Activated T-helper 1 cell treated with Interleukin-2 at 50 U/mL for 16 hours (primary cell): Measurements from ENCODE around the gene RPS16.
A peak's percentile ranks its signal among the peaks of the same experiment; 100 is the strongest.

Experiments used
- DNase-seq: peaks from one replicate; pipeline ENCODE4 v3.0.0-alpha.2; 2020; ENCODE audit warnings: low read depth

RPS16 gene

DNA sequence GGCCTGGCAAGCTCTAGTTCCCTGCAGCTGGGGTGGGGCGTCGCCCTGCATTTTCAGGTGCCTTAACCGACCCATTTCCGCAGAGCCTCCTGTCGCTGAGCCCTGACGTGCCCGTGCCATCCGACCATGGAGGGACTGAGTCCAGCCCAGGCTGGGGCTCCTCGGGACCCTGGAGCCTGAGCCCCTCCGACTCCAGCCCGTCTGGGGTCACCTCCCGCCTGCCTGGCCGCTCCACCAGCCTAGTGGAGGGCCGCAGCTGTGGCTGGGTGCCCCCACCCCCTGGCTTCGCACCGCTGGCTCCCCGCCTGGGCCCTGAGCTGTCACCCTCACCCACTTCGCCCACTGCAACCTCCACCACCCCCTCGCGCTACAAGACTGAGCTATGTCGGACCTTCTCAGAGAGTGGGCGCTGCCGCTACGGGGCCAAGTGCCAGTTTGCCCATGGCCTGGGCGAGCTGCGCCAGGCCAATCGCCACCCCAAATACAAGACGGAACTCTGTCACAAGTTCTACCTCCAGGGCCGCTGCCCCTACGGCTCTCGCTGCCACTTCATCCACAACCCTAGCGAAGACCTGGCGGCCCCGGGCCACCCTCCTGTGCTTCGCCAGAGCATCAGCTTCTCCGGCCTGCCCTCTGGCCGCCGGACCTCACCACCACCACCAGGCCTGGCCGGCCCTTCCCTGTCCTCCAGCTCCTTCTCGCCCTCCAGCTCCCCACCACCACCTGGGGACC, 27.9 kb downstream of the RPS16 start:
- DNase-seq: peak; percentile 73

DNA sequence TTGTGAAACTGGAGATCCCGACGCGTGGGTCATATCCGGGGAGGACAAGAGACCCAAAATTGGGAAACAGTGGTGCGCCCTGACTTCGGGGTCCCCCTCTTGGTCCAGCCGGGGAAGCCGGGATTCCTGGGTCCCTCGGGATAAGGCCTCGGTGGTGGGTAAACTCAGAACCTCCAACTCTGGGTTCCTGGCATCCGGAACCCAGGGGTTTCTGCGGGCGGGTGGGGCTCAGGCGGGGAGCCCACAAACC, 28.4 kb downstream of the RPS16 start:
- DNase-seq: no peak

GRCh38 chr19:39406656-39407409, 28.9 kb downstream of the RPS16 start, which contains the start of gene ZFP36:
Gene ZFP36 (plus strand): TSS chr19:39406847. CDS start chr19:39406905, 58 bp downstream.
- DNase-seq: peak; percentile 83

- DNase-seq: peak; percentile 77
Measured at GRCh38 chr19:39405958-39406655, 29.6 kb downstream of the RPS16 start.

- DNase-seq: no peak
Measured at GRCh38 chr19:39405261-39405957, 30.3 kb downstream of the RPS16 start.

DNA sequence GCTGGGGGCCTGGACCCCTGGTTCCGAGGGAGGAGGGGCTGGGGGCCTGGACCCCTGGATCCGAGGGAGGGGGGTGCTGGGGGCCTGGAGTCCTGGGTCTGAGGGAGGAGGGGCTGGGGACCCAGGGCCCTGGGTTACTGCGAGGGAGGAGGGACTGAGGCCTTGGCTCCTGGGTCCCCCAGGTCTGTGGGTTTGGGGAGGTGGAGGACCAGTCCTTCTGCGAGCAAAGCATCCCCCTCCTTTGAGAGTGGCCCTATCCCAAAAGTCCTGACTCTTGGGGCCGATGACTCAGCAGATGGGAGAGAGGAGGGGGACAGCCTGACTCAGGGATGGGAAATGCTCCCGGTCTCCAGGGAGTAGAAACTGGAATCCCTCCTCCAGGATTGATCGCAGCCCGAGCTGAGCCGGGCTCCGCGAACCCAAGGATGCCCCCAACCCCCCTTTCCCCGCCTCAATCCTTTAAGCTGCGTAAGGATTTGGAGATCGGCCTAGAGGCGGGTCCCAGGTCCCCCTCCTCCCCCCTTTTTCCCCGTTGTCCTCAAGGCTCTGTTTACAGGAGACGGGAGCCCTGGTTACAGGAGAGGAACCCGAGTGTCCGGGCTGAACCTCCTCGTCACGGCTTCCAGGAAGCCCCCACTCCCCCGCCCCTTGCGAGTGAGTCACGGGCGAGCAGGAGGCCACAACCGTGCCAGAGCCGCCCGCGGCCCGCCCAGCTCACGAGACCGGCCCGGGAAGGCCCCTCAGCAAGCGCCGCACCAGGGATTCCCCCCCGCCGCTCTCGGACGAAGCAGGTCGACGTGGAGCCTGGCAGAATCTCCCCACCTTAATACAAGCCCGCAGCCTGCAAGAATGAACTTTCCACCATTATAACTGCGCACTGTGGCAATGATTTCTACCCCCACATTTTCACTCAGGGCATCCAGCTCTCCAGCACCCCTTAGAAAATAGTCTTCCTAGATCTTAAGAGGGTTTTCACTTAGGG, 32.1 kb downstream of the RPS16 start:
- DNase-seq: peak; percentile 94

GRCh38 chr19:39402346-39403300, 33.1 kb downstream of the RPS16 start:
- peak; percentile 79 for DNase-seq

- peak; percentile 77 for DNase-seq
Measured at GRCh38 chr19:39401549-39402345, 34.0 kb downstream of the RPS16 start.

DNA sequence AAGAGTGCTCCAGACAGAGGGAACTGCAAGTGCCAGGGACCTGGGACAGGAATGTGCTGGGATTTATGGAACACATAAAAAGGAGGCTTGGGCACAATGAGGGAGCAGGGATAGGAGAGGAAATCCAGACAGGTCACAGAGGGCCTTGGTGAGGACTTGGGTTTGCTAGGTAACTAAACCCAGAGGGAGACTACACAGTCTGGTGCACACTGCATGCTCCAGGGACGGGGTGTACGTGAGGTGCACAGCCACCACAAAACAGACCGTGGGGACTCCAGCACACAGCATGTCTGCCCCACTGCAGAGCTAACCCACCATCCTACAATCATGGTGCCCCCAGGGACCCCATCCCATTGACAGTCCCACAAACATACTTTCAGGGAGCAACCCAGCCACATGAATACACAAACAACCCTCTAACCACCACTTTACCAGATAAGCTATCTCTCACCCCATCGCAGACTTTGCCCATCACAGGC, 34.6 kb downstream of the RPS16 start:
- DNase-seq: no peak

- DNase-seq: no peak
Measured at GRCh38 chr19:39400061-39400460, 35.7 kb downstream of the RPS16 start.

- no peak for DNase-seq
Measured at GRCh38 chr19:39399668-39400050, 36.1 kb downstream of the RPS16 start.

DNA sequence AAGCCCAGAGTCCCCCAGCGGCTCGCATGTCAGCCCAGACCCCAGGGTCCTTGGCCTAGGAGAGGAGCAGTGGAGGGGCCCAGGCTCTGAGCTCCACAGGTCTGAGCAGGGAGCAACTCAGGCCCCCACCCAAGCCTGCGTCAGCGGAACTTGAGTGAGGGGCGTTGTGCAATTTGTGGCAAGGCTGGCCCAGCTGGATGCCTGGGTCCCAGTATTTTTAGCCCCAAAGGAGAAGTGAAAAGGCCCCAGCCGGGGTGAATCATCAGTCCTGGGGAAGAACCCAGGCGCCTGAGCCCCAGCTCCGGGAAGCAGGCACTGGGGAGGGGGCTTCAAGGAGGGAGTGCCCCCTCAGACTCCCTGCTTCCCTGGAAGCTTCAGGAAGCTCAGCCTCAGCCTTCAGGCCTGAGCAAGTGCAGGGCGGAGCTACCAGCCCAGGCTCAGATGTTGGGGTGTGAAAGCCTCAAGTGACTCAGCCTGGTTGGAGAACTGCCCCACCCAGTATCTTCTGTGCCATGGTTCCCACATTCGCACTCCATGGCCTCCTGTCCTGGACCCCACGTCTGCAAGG, 37.4 kb downstream of the RPS16 start:
- DNase-seq: peak; percentile 49

DNA sequence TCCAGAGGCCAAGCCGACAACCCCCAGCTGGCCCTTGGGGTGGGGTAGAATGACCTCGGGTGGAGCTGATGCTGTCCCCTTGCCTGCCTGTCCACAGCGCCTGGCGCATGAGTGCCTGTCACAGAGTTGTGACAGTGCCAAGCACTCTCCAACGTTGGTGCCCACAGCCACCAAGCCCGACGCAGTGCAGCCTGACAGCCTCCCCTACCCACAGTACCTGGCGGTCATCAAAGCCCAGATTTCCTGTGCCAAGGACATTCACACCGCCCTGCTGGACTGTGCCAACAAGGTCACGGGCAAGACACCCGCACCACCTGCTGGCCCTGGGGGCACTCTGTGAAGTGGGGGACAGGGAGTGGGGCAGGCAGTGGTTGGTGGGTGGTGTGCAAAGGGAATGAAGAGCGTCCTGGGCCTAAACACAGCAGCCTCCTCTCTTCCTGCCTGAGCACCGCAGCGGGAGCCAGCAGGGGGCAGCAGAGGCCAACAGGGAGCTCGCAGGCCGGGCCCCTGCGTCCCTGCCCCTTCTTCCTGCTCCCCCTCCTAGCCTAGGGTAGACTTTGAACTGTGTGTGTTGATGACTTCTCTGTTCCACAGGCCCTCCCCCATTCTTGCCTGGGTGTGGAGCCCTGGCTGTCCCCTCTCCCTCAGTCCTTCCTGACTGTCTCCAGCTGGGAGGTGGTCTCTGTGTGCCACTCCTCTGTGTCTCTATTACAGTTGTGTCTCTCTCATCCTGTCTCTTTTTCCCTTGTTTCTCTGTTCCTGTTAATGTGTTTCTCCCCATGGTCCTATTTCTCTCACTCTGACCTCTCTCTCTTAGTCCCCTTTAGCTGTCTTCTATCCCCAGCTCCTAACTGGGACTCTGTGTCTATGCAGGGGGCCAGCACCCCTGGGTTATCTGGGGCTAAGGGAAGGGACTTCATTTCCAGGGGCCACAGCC, 38.1 kb downstream of the RPS16 start:
- peak; percentile 89 for DNase-seq

DNA sequence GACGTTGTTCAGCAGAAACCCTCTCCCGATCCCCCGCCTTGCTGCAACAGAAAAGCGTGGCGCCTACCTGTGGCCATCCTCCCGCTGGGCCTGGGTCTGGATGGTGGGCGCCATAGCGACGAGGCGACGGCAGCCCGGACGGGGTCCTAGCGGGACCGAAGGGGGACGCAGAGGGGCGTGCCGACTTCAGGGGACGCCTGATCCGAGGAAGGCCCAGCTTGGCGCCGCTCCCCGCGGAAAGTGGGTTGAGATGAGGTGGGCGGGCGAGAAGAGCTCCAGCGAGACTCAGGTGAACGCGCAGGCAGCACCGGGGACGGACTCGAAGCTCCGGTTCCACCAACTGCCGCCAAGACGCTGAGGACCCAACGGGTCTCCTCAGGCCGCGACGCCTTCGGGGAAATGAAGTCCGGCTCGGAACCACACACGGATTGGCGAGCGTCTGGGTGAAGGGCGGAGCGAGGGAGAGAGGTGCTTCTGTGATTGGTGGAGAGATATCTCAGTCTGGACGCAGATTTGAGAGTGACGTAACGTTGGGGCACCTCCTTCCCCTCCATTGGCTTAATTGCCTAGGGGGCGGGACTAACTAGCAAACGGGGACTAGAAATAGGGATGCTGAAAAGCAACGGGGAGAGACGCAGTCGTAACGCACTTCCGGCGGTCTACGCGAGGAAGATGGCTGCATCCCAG, 44.9 kb downstream of the RPS16 start, which contains the start of the genes MED29 and PAF1:
TSS of gene MED29 (plus strand) at position 628 of the 687 bp plus-strand sequence. CDS start at position 673, 45 bp downstream.
TSS of gene PAF1 (minus strand) at position 356 of the 687 bp plus-strand sequence. CDS start at position 114, 242 bp downstream.
- DNase-seq: peak; percentile 93

DNA sequence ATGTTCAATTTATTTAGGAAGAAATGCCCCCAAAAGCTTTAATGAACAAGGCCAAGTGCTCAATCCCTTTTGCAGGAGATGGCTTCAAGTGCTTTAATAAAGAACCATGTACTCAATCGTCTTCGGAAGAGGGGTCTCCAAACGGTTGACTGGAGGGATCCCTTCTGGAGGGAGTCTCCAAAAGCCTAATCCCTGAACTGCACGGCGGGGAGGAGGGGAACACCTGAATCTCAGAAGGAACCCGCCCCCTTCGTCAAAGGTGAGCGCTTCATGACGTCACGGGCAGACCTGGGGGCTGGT, 45.3 kb downstream of the RPS16 start:
- DNase-seq: no peak

DNA sequence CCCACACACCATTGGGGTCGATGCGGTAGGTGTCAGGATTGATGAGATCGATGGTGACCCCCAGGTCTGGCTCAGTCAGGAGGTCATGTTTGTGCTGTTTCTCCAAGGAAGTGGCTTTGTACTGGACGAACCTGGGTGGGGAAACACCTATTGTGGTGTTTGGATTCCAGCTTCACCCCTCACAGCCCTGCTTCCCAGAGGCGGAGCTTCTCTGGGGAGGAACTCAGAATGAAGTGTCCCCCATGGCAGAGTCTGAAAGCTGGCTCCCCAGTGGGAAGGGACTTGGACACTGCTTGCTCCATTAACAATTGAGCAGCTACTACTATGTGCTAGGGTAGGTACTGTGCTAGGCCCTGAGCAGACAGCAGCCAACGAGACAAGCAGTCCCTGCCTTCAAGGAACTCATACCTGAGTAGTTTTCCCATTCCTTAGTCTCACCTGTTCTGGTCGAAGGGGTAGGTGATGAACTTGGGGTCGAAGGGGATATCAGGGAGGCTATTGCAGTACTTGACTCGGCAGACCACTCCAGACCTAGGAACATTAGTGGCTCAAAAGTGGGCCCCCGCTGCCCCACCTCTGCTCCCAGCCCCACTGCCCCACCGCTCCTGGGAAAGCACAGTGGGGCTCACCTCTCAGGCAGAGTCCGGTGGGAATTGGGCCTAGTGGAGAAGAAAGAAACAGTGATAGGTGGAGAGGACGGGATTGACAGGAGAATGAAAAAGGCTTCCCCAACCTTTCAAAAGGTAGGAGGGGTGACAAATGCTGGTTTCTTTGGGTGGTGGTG, 45.9 kb downstream of the RPS16 start:
- no peak for DNase-seq
